SU-DHL-6 (cell line): ENCODE data around the gene SUPT6H.

Experiments used
- H2AFZ ChIP-seq: fragments of 200-600 bp; sonication (generic); 2 replicates; pipeline ENCODE4 v1.6.1; 2014; ENCODE audit warnings: low read depth, mild to moderate bottlenecking, moderate library complexity, mixed read lengths, antibody characterized with exemption, low read length; ENCODE audit not compliant: severe bottlenecking
- H3F3A ChIP-seq: fragments of 200-600 bp; shearing (Covaris generic); 2 replicates; pipeline ENCODE4 v1.6.0; 2016; ENCODE audit warnings: antibody characterized with exemption, mild to moderate bottlenecking; ENCODE audit not compliant: insufficient read depth
- H3K27ac ChIP-seq: fragments of 200-600 bp; sonication (generic); 2 replicates; pipeline ENCODE4 v1.5.1; 2016; ENCODE audit warnings: low read depth, mild to moderate bottlenecking, low read length, moderate library complexity, mixed read lengths
- H3K27me3 ChIP-seq: fragments of 200-600 bp; sonication (generic), shearing (Covaris generic); 2 replicates; pipeline ENCODE4 v1.6.0; 2014; ENCODE audit warnings: mild to moderate bottlenecking, low read length
- H3K36me3 ChIP-seq: fragments of 200-600 bp; sonication (generic); 2 replicates; pipeline ENCODE4 v1.6.1; 2014; ENCODE audit warnings: mild to moderate bottlenecking, low read length, mixed read lengths
- H3K4me2 ChIP-seq: fragments of 300-600, 200-600 bp; shearing (Covaris generic), sonication (generic); 2 replicates; pipeline ENCODE4 v1.6.0; 2014; ENCODE audit warnings: low read length, low read depth, mild to moderate bottlenecking; ENCODE audit not compliant: poor library complexity, severe bottlenecking
- H3K4me3 ChIP-seq: fragments of 200-600 bp; sonication (generic); 2 replicates; pipeline ENCODE4 v1.5.1; 2014; ENCODE audit warnings: antibody characterized with exemption, low read length, mild to moderate bottlenecking, mixed read lengths; ENCODE audit not compliant: insufficient read depth, poor library complexity, severe bottlenecking
- H3K79me2 ChIP-seq: fragments of 200-600 bp; sonication (generic); 2 replicates; pipeline ENCODE4 v1.6.1; 2014; ENCODE audit warnings: mild to moderate bottlenecking, low read length, moderate library complexity; ENCODE audit not compliant: insufficient read depth
- H3K9ac ChIP-seq: fragments of 200-600 bp; sonication (generic); 2 replicates; pipeline ENCODE4 v1.7.0; 2014; ENCODE audit warnings: mild to moderate bottlenecking, low read length
- H3K9me2 ChIP-seq: fragments of 200-600 bp; sonication (generic); replicated peaks from 2 replicates; pipeline ENCODE4 v1.6.1; 2014; ENCODE audit warnings: low read length; ENCODE audit not compliant: insufficient read depth
- H3K9me3 ChIP-seq: fragments of 200-600 bp; sonication (generic); 2 replicates; pipeline ENCODE4 v1.6.1; 2014; ENCODE audit warnings: low read length, mixed read lengths; ENCODE audit not compliant: insufficient read depth
- H4K20me1 ChIP-seq: fragments of 200-600 bp; sonication (generic); 2 replicates; pipeline ENCODE4 v1.6.1; 2014; ENCODE audit warnings: low read depth, mild to moderate bottlenecking, antibody characterized with exemption, low read length, moderate library complexity, mixed read lengths
- CTCF ChIP-seq: fragments of 200-600 bp; sonication (generic); IDR thresholded peaks from one replicate; pipeline ENCODE4 v1.5.1; 2017; ENCODE audit warnings: antibody characterized with exemption, mild to moderate bottlenecking, low read length, moderate library complexity; ENCODE audit not compliant: insufficient read depth, poor library complexity, severe bottlenecking
- EZH2phosphoT487 ChIP-seq: fragments of 200-600 bp; sonication (generic), shearing (Covaris generic); conservative IDR thresholded peaks from 2 replicates; pipeline ENCODE4 v1.6.1; 2018; ENCODE audit warnings: mild to moderate bottlenecking, antibody characterized with exemption, low read length, moderate library complexity, mixed read lengths

SUPT6H gene

GRCh38 chr17:28613931-28614381 is 48.0 kb upstream of the SUPT6H start, which contains the start of gene RSKR:
RSKR (minus strand) TSS chr17:28614185; CDS start chr17:28614161, 24 bp downstream.
- H3K4me2 ChIP-seq, result no peak within 1 kb of the TSS
- H3F3A ChIP-seq, result no peaks in the 10 kb centered on the region
- H3K9me3 ChIP-seq, result no peaks in the 10 kb centered on the region
- H3K27me3 ChIP-seq, result no peaks in the 10 kb centered on the region
- H3K79me2 ChIP-seq, result no peaks in the 10 kb centered on the region
- no peak within 1 kb of the TSS for H3K4me3 ChIP-seq
- peaks cover 31% of the 10 kb centered on the region for H3K36me3 ChIP-seq
- no peaks in the 10 kb centered on the region for H4K20me1 ChIP-seq
- H2AFZ ChIP-seq, result no peak within 1 kb of the TSS
- no peaks in the 10 kb centered on the region for H3K9me2 ChIP-seq
- TF ChIP-seq CTCF (no peak), EZH2phosphoT487 (no peak)
- no peak within 1 kb of the TSS for H3K9ac ChIP-seq
- H3K27ac ChIP-seq, result no peak within 1 kb of the TSS

GRCh38 chr17:28615260-28615940 is 46.6 kb upstream of the SUPT6H start:
- Histone ChIP-seq H3K27me3 (no peaks in the 10 kb centered on the region), H3K36me3 (peaks cover 44% of the 10 kb centered on the region), H3K9ac (no peak overlapping the region), H3F3A (no peaks in the 10 kb centered on the region), H3K27ac (no peak overlapping the region), H4K20me1 (no peaks in the 10 kb centered on the region), H3K4me2 (no peak overlapping the region), H3K9me3 (no peaks in the 10 kb centered on the region), H2AFZ (no peak overlapping the region), H3K79me2 (no peaks in the 10 kb centered on the region), H3K4me3 (no peak overlapping the region), H3K9me2 (no peaks in the 10 kb centered on the region)
- TF ChIP-seq EZH2phosphoT487 (no peak), CTCF (no peak)

- Histone ChIP-seq H3K79me2 (no peaks in the 10 kb centered on the region), H3K4me2 (no peak overlapping the region), H3K27me3 (no peaks in the 10 kb centered on the region), H2AFZ (no peak overlapping the region), H3K4me3 (no peak overlapping the region), H3K9me2 (no peaks in the 10 kb centered on the region), H3K9me3 (no peaks in the 10 kb centered on the region), H3K36me3 (peaks cover 53% of the 10 kb centered on the region), H3F3A (no peaks in the 10 kb centered on the region), H3K9ac (no peak overlapping the region), H4K20me1 (no peaks in the 10 kb centered on the region), H3K27ac (no peak overlapping the region)
- TF ChIP-seq EZH2phosphoT487 (no peak), CTCF (no peak)
These were observed 45.7 kb upstream of the SUPT6H start for GRCh38 chr17:28616281-28616680.
